Heart left ventricle (tissue), 13 donors: ENCODE results near the gene MRLN.

Experiments used
- POLR2A ChIP-seq, 2 donors: fragments of 450-650 bp; IDR thresholded peaks; one replicate each; pipeline ENCODE4 v1.6.1; 2017; ENCODE audit warnings: antibody characterized with exemption in 2 of 2, mild to moderate bottlenecking in 2 of 2, moderate library complexity in 2 of 2
- TF ChIP-seq, protein P1 (sequence below), 12 donors: fragments of 200-600 bp; sonication (generic) in 4 of 12; IDR thresholded peaks; one replicate each; pipeline versions ENCODE4 v1.5.0 to v1.8.0; 2018 to 2022; ENCODE audit warnings: antibody characterized with exemption in 12 of 12, mild to moderate bottlenecking in 5 of 12
- donor health status: ischemic (EF 13 %, LVEDD 7.1; RV severe dilation, severe dysfunction).
- donor health status: DM: no; HTN: yes; CAD: no.
- donor health status: DM: no; HTN: no; CAD: no.
- donor health status: ischemic (EF 25% LVEDD 6.9; RV normal size, moderate dysfunction).
- donor health status: ischemic (EF 25% LVEDD 5.7; RV mildly dilated, moderate dysfunction).
- donor health status: ischemic (EF 35%, LVEDD 5.7; RV mildly dilated, moderate dysfunction).
- donor health status: nonischemic (EF 11% LVEDD 7.7; RV severe dilation, severe dysfunction).
- donor health status: DM: yes; HTN: yes; CAD: no.
- donor health status: PGD.
- donor health status: ischemic (EF 29% LVEDD 5.4; RV normal size, mild dysfunction).
- donor health status: nonischemic (EF 23%, LVEDD 6.1; RV moderate dilation, normal function).

DNA sequence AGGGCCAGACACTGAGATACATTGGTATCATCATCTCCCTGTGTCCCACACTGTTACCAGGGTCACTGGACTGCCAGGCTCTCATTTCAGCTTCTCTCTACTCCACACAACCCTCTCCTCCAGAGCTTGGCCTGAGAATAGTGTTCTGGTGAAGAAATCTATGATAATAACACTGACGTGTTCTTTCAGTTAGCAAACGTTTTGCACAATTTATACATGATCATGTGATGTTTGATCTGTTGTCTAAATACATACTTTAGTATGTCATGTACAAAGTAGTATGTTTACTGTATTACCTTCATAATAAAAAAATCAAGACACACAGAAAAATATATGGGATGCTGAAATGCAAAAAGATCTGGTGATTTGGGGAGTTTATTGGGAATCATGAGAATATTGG lies 48.6 kb downstream of the MRLN start:
- no peak for TF ChIP-seq POLR2A (IDR thresholded peaks at IDR 0.05)
- TF ChIP-seq, protein P1, sequence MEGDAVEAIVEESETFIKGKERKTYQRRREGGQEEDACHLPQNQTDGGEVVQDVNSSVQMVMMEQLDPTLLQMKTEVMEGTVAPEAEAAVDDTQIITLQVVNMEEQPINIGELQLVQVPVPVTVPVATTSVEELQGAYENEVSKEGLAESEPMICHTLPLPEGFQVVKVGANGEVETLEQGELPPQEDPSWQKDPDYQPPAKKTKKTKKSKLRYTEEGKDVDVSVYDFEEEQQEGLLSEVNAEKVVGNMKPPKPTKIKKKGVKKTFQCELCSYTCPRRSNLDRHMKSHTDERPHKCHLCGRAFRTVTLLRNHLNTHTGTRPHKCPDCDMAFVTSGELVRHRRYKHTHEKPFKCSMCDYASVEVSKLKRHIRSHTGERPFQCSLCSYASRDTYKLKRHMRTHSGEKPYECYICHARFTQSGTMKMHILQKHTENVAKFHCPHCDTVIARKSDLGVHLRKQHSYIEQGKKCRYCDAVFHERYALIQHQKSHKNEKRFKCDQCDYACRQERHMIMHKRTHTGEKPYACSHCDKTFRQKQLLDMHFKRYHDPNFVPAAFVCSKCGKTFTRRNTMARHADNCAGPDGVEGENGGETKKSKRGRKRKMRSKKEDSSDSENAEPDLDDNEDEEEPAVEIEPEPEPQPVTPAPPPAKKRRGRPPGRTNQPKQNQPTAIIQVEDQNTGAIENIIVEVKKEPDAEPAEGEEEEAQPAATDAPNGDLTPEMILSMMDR (IDR thresholded peaks at IDR 0.05), result no peak
